Measurements from ENCODE around the gene SEPHS1.

SEPHS1 gene

GRCh38 chr10:13299437-13300287 lies 48.4 kb downstream of the SEPHS1 start, which contains the start of gene PHYH (continued):
- TF ChIP-seq ZNF629 (tag by site-specific recombination; IDR thresholded peaks at IDR 0.05) (peak; percentile 57; the same call in 1 of the 2 replicates), ZXDB (tag by site-specific recombination; IDR thresholded peaks at IDR 0.05) (peak; percentile 35), ZNF660 (tag by site-specific recombination; IDR thresholded peaks at IDR 0.05) (peak; percentile 91), ZFP69B (tag by site-specific recombination; IDR thresholded peaks at IDR 0.05) (peak; percentile 33; the same call in 1 of the 2 replicates), ZNF174 (tag by site-specific recombination; IDR thresholded peaks at IDR 0.05) (no peak), GFI1B (tag by site-specific recombination; IDR thresholded peaks at IDR 0.05) (no peak), ZNF514 (tag by site-specific recombination; IDR thresholded peaks at IDR 0.05) (no peak), ZNF324 (tag by site-specific recombination; IDR thresholded peaks at IDR 0.05) (peak; percentile 23; the same call in 1 of the 2 replicates), YY1 (tag by site-specific recombination; IDR thresholded peaks at IDR 0.05) (0 out of 2 replicates have a peak, but pooled peaks have one; percentile 54), ZNF211 (tag by site-specific recombination; IDR thresholded peaks at IDR 0.05; ENCODE audit: low read depth) (no peak), ZNF561 (tag by site-specific recombination; IDR thresholded peaks at IDR 0.05; ENCODE audit: borderline replicate concordance) (peak; percentile 92), ZNF157 (tag by site-specific recombination; IDR thresholded peaks at IDR 0.05) (no peak), PRDM10 (tag by site-specific recombination; IDR thresholded peaks at IDR 0.05) (peak; percentile 84), ZSCAN5A (tag by site-specific recombination; IDR thresholded peaks at IDR 0.05) (0 out of 2 replicates have a peak, but pooled peaks have one; percentile 15), ZNF692 (tag by site-specific recombination; IDR thresholded peaks at IDR 0.05) (peak; percentile 72), SP2 (tag by site-specific recombination; IDR thresholded peaks at IDR 0.05) (peak; percentile 80), ZNF558 (tag by site-specific recombination; IDR thresholded peaks at IDR 0.05) (no peak), KLF9 (tag by site-specific recombination; IDR thresholded peaks at IDR 0.05; ENCODE audit: low read depth) (peak; percentile 54; the same call in 1 of the 2 replicates), HOXC10 (CRISPR knock-in tag; IDR thresholded peaks at IDR 0.05) (peak; percentile 34; the same call in 1 of the 2 replicates), ZFP3 (tag by site-specific recombination; IDR thresholded peaks at IDR 0.05; ENCODE audit: low read depth) (no peak), MZF1 (tag by site-specific recombination; IDR thresholded peaks at IDR 0.05; ENCODE audit: borderline replicate concordance) (no peak), ZNF280D (tag by site-specific recombination; IDR thresholded peaks at IDR 0.05) (0 out of 2 replicates have a peak, but pooled peaks have one; percentile 30), MEIS1 (CRISPR knock-in tag; IDR thresholded peaks at IDR 0.05; ENCODE audit: borderline replicate concordance) (no peak), ZSCAN16 (tag by site-specific recombination; IDR thresholded peaks at IDR 0.05) (no peak), PRDM6 (tag by site-specific recombination; IDR thresholded peaks at IDR 0.05) (no peak), ZBTB8A (tag by site-specific recombination; IDR thresholded peaks at IDR 0.05) (peak; percentile 99), ZFHX2 (tag by site-specific recombination; conservative IDR thresholded peaks at IDR 0.05) (peak; percentile 56)

All from HEK293 (cell line).